HCT116 (cell line): ENCODE data around the gene METTL15. TPM values are rescaled to one million over a fixed set of nuclear protein-coding genes. Genes with fewer than 3 reads are reported as not detected.

Experiments
- ATAC-seq: fragments of 200-7000 bp; cut with Tn5 transposase; 2 replicates; pipeline ENCODE4 v1.9.1; 2020; ENCODE audit warnings: mild to moderate bottlenecking, moderate library complexity
- BruUV-seq: library from RNA; stranded (reverse); fragments of 400-500 nt; replicated peaks from 2 replicates; lab custom pipeline; 2021; lab: Mats Ljungman, UMichigan
- CTCF ChIA-PET: fragments of 300-600 bp; sonication (Branson Sonifier 250); formaldehyde crosslinking; loops from one replicate; lab custom pipeline; 2021; ENCODE audit warnings: antibody characterized with exemption; lab: Charles Lee
- POLR2A ChIA-PET: fragments of 300-600, 350-600 bp; sonication (Branson Sonifier 250); formaldehyde crosslinking; loops from one replicate; lab custom pipeline; 2021; ENCODE audit warnings: antibody characterized with exemption; lab: Charles Lee
- RAD21 ChIA-PET, 2 experiments: fragments of 300-600 bp; sonication (Branson Sonifier 250); formaldehyde crosslinking; loops; one replicate each; lab custom pipeline; 2023; ENCODE audit warnings: low total read pairs in 2 of 2; ENCODE audit not compliant: uncharacterized antibody in 2 of 2, unreplicated experiment in 2 of 2, low non-redundant PET in 1 of 2; lab: Charles Lee
- DNase-seq: peaks from one replicate; pipeline ENCODE4 v3.0.0-alpha.2; 2010; ENCODE audit warnings: low read depth, low spot score
- H2AFZ ChIP-seq: fragments of 200-600 bp; shearing (Covaris generic), sonication (generic); 2 replicates; pipeline ENCODE4 v1.6.1; 2017; ENCODE audit warnings: low read depth, mixed run types, mixed read lengths, antibody characterized with exemption, low read length; ENCODE audit not compliant: poor library complexity, severe bottlenecking
- H3K27ac ChIP-seq: 2 replicates; pipeline ENCODE4 v1.5.1; 2012; ENCODE audit warnings: low read depth, low read length
- H3K27me3 ChIP-seq: fragments of 200-600 bp; sonication (generic); 2 replicates; pipeline ENCODE4 v1.6.1; 2016; ENCODE audit warnings: mixed run types, low read length, mixed read lengths; ENCODE audit not compliant: insufficient read depth
- H3K36me3 ChIP-seq, 2 experiments: fragments of 200-500 bp in 1 of 2; fragments of 200-600 bp in 1 of 2; sonication (Bioruptor generic) in 1 of 2; sonication (generic) in 1 of 2; 2 replicates each; pipeline versions ENCODE4 v1.5.1 to v1.6.1; 2014 to 2016; ENCODE audit warnings: low read length in 2 of 2, inconsistent platforms in 1 of 2, mixed read lengths in 1 of 2, mixed run types in 1 of 2; ENCODE audit not compliant: insufficient read depth in 2 of 2, control insufficient read depth in 1 of 2
- H3K4me1 ChIP-seq, 2 experiments: fragments of 200-600 bp in 1 of 2; sonication (generic) in 1 of 2; 2 replicates each; pipeline versions ENCODE4 v1.5.1 to v1.6.1; 2012 to 2017; ENCODE audit warnings: low read length in 2 of 2, inconsistent platforms in 1 of 2, mild to moderate bottlenecking in 1 of 2, mixed read lengths in 1 of 2, mixed run types in 1 of 2, moderate library complexity in 1 of 2; ENCODE audit not compliant: insufficient read depth in 2 of 2, control insufficient read depth in 1 of 2
- H3K4me2 ChIP-seq: fragments of 200-600 bp; sonication (generic); 2 replicates; pipeline ENCODE4 v1.6.1; 2017; ENCODE audit warnings: mixed run types, low read length, mixed read lengths
- H3K4me3 ChIP-seq, 2 experiments: fragments of 200-600 bp in 1 of 2; sonication (generic) in 1 of 2; replicated peaks in 1 of 2; 2 replicates each; pipeline ENCODE4 v1.5.1; 2011 to 2016; ENCODE audit warnings: low read length in 2 of 2, control low read depth in 1 of 2, low read depth in 1 of 2, mild to moderate bottlenecking in 1 of 2, mixed read lengths in 1 of 2, mixed run types in 1 of 2
- H3K79me2 ChIP-seq: fragments of 200-600 bp; sonication (generic); 2 replicates; pipeline ENCODE4 v1.6.1; 2017; ENCODE audit warnings: mild to moderate bottlenecking, mixed run types, low read length, moderate library complexity, mixed read lengths; ENCODE audit not compliant: insufficient read depth
- H3K9ac ChIP-seq: fragments of 200-600 bp; sonication (generic); 2 replicates; pipeline ENCODE4 v1.6.1; 2016; ENCODE audit warnings: low read length, mixed read lengths
- H3K9me2 ChIP-seq: fragments of 200-600 bp; sonication (generic), shearing (Covaris generic); 2 replicates; pipeline ENCODE4 v1.6.1; 2017; ENCODE audit warnings: mixed run types, mild to moderate bottlenecking, moderate library complexity; ENCODE audit not compliant: insufficient read depth
- H3K9me3 ChIP-seq, 2 experiments: fragments of 200-500 bp in 1 of 2; fragments of 200-600 bp in 1 of 2; sonication (Bioruptor generic) in 1 of 2; sonication (generic) in 1 of 2; 2 replicates each; pipeline ENCODE4 v1.6.1; 2014 to 2017; ENCODE audit warnings: low read length in 2 of 2, mixed read lengths in 2 of 2, inconsistent platforms in 1 of 2, low read depth in 1 of 2, mild to moderate bottlenecking in 1 of 2, mixed run types in 1 of 2, moderate library complexity in 1 of 2; ENCODE audit not compliant: control insufficient read depth in 1 of 2, insufficient read depth in 1 of 2
- H4K20me1 ChIP-seq: fragments of 200-600 bp; sonication (generic), shearing (Covaris generic); 2 replicates; pipeline ENCODE4 v1.6.1; 2017; ENCODE audit warnings: mixed run types, mild to moderate bottlenecking, moderate library complexity; ENCODE audit not compliant: insufficient read depth
- FOSL1 ChIP-seq: IDR thresholded peaks from 2 replicates; pipeline ENCODE4 v1.6.1; 2012; ENCODE audit warnings: low read depth
- JUND ChIP-seq: IDR thresholded peaks from 2 replicates; pipeline ENCODE4 v1.6.1; 2012
- REST ChIP-seq: IDR thresholded peaks from 2 replicates; pipeline ENCODE4 v1.6.1; 2012; ENCODE audit warnings: low read depth
- SIN3A ChIP-seq: IDR thresholded peaks from 2 replicates; pipeline ENCODE4 v1.6.1; 2012; ENCODE audit warnings: low read depth
- SRF ChIP-seq: IDR thresholded peaks from 2 replicates; pipeline ENCODE4 v1.6.1; 2012; ENCODE audit warnings: low read depth
- YY1 ChIP-seq: IDR thresholded peaks from 2 replicates; pipeline ENCODE4 v1.6.1; 2011; ENCODE audit warnings: low read length, low read depth, moderate library complexity, mild to moderate bottlenecking; ENCODE audit not compliant: insufficient replicate concordance; ENCODE audit errors: extremely low read depth
- ZNF274 ChIP-seq: fragments of 200-500 bp; sonication (Bioruptor generic); IDR thresholded peaks from 2 replicates; pipeline ENCODE4 v1.6.1; 2014; ENCODE audit warnings: mild to moderate bottlenecking, low read depth, low read length, inconsistent platforms
- intact Hi-C: fragments of 100-400 bp; cut with micrococcal nuclease; formaldehyde crosslinking; loops from 2 replicates; pipeline ENCODE4 v1.10.0; 2022
- total RNA-seq: library from RNA; stranded (reverse); gene quantifications from one replicate; pipeline ENCODE4 v1.2.1, GENCODE V29; 2021; ENCODE audit not compliant: unreplicated experiment
- TF ChIP-seq, protein P1 (sequence below): IDR thresholded peaks from 2 replicates; pipeline ENCODE4 v1.6.1; 2012

Gene METTL15
- total RNA-seq, 1 experiment from 2014 or later = 25.3 TPM

GRCh38 chr11:28298209-28298608 is 190.0 kb downstream of the METTL15 start (continued):
- no peak for TF ChIP-seq FOSL1
- TF ChIP-seq, protein P1, sequence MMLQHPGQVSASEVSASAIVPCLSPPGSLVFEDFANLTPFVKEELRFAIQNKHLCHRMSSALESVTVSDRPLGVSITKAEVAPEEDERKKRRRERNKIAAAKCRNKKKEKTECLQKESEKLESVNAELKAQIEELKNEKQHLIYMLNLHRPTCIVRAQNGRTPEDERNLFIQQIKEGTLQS = no peak
- no peak for TF ChIP-seq SIN3A
- TF ChIP-seq ZNF274 = no peak
- no peak for TF ChIP-seq YY1

- POLR2A ChIA-PET = no interaction called here
- no peaks in the 10 kb centered on the region for H3K9me2 ChIP-seq
- no peak for DNase-seq
- no peaks in the 10 kb centered on the region for H3K79me2 ChIP-seq
- H3K36me3 ChIP-seq = peaks cover 0 to 4% of the 10 kb centered on the region in 2 experiments; a peak in 1 of 4 replicates
- H3K4me2 ChIP-seq = no peak overlapping the region
- H3K9ac ChIP-seq = no peak overlapping the region
- H3K27me3 ChIP-seq = no peaks in the 10 kb centered on the region
- no TSS peak for BruUV-seq
- RAD21 ChIA-PET = no interaction called here
- H4K20me1 ChIP-seq = no peaks in the 10 kb centered on the region
- no peaks in the 10 kb centered on the region for H3K9me3 ChIP-seq
- TF ChIP-seq JUND = no peak
- no peak for TF ChIP-seq REST
- no peak for TF ChIP-seq SRF
- TF ChIP-seq, all 23 proteins: peak for 0
- Histone ChIP-seq H3K4me3 (no peak overlapping the region), H3K27ac (no peak overlapping the region), H3K4me1 (no peaks in the 10 kb centered on the region), H2AFZ (no peak overlapping the region)
- CTCF ChIA-PET = no interaction called here
- intact Hi-C loops = no loop called here
- ATAC-seq = no peak
These were observed 195.4 kb downstream of the METTL15 start for GRCh38 chr11:28303477-28304191.
